ENCODE measurements around the gene CACNA2D3. TPM values are rescaled to one million over a fixed set of nuclear protein-coding genes. Genes with fewer than 3 reads are reported as not detected.

CACNA2D3 gene
- total RNA-seq, 1 experiment from 2014 or later = 6.1 TPM

- no peak for DNase-seq (ENCODE audit: low read depth)
- in situ Hi-C loops (cut with HindIII; ENCODE audit: low pct_unique_long_range_greater_than_20kb, low sequenced_read_pairs) = no loop called here
Observed at GRCh38 chr3:54736459-54736858, 614.1 kb downstream of the CACNA2D3 start.

- no peak for DNase-seq (ENCODE audit: low read depth)
- in situ Hi-C loops (cut with HindIII; ENCODE audit: low pct_unique_long_range_greater_than_20kb, low sequenced_read_pairs) = no loop called here
Observed at GRCh38 chr3:54743755-54744154, 621.4 kb downstream of the CACNA2D3 start.

- DNase-seq (ENCODE audit: low read depth) = no peak
- in situ Hi-C loops (cut with HindIII; ENCODE audit: low pct_unique_long_range_greater_than_20kb, low sequenced_read_pairs) = no loop called here
Observed at GRCh38 chr3:54744291-54744690, 621.9 kb downstream of the CACNA2D3 start.

DNA sequence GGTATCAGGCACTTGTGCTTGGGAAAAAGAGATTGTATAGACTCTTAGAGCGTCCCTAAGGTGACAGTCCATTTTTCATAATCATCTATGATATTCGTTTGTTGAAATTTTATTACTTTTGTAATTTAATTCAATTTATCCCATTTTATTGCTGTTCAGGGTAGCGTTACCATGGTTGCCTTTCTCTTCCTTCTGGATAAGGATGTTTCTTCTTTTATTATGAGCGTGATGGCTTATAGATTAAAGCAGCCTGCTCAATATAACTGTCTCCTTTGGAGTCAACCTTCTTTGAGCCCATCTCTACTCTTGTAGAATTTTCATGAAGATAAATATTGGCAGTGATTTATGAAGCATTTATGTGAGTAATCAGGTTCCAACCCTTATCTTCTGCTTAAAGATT lies 623.5 kb downstream of the CACNA2D3 start:
- DNase-seq (ENCODE audit: low read depth) = no peak
- in situ Hi-C loops (cut with HindIII; ENCODE audit: low pct_unique_long_range_greater_than_20kb, low sequenced_read_pairs) = no loop called here

DNA sequence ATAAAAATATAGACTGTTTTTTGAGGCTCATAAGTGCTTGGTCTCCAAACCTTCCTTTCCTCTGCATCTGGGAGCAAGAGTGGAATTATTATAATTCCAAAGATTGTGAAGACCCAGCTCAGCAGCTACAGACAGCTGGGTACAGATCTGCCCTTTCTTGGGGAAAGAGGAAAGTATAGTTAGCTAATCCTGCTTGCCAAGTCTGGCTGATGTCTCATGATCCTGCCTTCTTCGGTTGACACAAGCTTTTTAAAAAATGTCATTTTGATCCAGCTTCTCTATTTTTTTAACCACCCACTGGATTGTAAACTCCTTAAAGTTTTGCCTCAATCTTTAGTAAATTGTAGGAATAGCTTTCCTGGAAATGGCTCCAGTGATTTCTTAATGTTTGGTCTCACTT lies 624.4 kb downstream of the CACNA2D3 start:
- DNase-seq (ENCODE audit: low read depth) = no peak
- in situ Hi-C loops (cut with HindIII; ENCODE audit: low pct_unique_long_range_greater_than_20kb, low sequenced_read_pairs) = no loop called here

- no peak for DNase-seq (ENCODE audit: low read depth)
- in situ Hi-C loops (cut with HindIII; ENCODE audit: low pct_unique_long_range_greater_than_20kb, low sequenced_read_pairs) = no loop called here
Observed at GRCh38 chr3:54755756-54756155, 633.4 kb downstream of the CACNA2D3 start.

DNA sequence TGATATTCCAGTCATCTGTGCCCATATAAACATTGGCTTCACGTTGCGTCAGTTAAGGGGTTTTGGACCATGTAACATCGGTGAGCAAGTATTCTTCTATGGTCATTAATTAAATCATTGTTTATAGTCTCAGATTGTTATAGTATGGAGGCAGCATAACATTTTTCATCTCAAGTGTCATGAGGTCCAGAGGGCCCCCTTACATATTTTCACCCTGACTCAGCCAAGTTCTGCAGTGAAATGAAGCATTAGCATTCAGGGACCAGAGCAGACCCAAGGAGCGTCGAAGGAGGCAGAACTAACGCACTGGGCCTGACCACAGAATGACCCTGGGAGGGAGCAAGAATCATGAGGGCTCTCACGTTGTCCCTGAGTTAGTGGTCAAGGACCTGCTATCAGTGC lies 634.0 kb downstream of the CACNA2D3 start:
- in situ Hi-C loops (cut with HindIII; ENCODE audit: low pct_unique_long_range_greater_than_20kb, low sequenced_read_pairs) = no loop called here
- DNase-seq (ENCODE audit: low read depth) = peak; percentile 97

DNA sequence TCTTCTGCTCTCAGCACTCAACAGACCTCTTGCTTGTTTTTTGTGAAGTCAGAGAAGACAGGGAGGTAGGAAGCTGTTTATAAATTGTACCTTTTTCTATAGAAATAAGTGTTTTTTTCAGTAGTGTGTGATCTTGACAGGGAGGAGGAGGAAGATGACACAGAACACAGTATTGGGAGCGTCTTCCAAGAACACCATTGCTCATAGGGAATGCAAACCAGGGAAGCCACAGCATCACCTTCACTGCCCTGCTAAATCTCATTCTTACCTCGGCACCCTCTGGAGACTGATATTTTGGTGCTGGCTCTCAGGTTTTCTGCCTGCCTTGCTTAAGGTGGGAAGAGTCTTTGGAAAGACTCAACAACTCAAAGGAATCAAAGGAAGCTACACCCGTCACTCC lies 636.1 kb downstream of the CACNA2D3 start:
- DNase-seq (ENCODE audit: low read depth) = no peak
- in situ Hi-C loops (cut with HindIII; ENCODE audit: low pct_unique_long_range_greater_than_20kb, low sequenced_read_pairs) = no loop called here

DNA sequence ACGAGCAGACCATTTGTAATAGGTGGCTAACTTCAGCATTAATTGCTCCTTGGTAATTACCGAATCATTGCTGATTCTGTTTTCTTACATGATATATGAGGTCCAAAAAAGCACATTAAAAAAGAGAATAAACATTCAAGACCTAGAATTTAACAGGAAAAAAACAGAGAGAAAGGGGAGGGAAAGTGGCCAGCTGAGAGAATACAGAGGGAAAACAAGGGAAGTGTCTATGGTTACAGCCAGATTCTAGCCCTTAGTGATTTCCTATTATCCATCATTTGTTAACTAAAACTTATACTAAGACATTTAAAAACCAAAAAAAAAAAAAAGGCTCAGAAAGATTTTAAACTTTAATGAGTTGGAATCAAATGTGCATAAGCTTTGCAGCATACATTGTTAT lies 636.8 kb downstream of the CACNA2D3 start:
- DNase-seq (ENCODE audit: low read depth) = no peak
- in situ Hi-C loops (cut with HindIII; ENCODE audit: low pct_unique_long_range_greater_than_20kb, low sequenced_read_pairs) = no loop called here

DNA sequence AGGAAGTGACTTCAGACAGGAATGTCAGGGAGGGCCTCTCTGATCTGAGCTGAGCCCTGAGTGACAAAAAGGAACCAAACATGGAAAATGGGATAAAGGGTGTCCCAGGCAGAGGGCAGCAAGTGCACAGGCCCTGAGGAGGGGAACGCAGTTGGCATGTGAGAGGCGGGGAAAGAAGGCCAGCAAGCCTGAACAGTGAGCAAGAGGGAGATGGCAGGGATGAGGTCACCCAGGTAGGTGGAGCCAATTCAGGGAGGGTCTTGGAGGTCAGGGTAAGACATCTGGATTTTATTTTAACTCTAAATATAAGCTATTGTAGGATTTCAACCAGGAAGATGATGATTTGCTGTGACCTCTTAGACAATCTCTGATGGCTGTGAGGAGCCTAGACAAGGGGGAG lies 637.8 kb downstream of the CACNA2D3 start:
- in situ Hi-C loops (cut with HindIII; ENCODE audit: low pct_unique_long_range_greater_than_20kb, low sequenced_read_pairs) = no loop called here
- DNase-seq (ENCODE audit: low read depth) = peak; percentile 17

DNA sequence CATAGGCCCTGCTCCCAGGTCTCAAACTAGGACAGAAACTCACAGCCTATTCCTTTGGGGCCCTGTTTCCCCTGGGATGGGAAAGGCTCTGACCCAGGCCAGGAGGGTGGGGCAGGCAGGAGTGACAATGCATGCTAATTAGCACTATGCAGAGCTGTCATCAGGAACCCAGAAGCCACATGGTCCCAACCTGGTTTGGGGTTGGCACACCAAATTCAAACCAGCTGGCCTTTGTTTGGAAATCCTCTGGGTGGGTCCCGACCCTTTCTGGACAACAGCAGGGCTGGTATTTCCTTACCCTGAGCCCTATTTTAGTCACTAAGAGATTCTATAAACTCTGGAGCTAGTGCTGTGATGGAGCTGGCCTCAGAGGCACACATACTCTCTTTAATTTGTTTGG lies 639.3 kb downstream of the CACNA2D3 start:
- in situ Hi-C loops (cut with HindIII; ENCODE audit: low pct_unique_long_range_greater_than_20kb, low sequenced_read_pairs) = no loop called here
- no peak for DNase-seq (ENCODE audit: low read depth)

DNA sequence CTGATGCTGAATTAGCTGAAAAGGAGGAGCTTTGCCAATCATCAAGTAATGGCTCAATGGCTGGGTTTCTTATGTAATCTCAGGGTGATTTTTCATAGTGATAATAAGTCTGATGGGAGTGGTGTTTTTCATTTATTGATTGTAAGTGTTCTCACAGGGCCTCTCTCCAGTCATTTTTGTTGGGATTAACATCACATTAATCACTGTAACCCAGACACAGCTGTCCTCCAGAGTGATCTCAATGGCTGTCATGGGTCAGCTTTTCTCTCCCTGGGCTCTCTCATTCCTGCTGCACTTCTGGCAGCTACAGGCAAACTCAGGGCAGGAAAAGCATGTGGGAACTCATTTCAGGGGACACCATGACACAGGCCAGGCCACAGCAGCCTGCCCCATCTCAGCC lies 642.6 kb downstream of the CACNA2D3 start:
- no peak for DNase-seq (ENCODE audit: low read depth)
- in situ Hi-C loops (cut with HindIII; ENCODE audit: low pct_unique_long_range_greater_than_20kb, low sequenced_read_pairs) = no loop called here

GRCh38 chr3:54771050-54771449 lies 648.7 kb downstream of the CACNA2D3 start:
- DNase-seq (ENCODE audit: low read depth) = no peak

DNA sequence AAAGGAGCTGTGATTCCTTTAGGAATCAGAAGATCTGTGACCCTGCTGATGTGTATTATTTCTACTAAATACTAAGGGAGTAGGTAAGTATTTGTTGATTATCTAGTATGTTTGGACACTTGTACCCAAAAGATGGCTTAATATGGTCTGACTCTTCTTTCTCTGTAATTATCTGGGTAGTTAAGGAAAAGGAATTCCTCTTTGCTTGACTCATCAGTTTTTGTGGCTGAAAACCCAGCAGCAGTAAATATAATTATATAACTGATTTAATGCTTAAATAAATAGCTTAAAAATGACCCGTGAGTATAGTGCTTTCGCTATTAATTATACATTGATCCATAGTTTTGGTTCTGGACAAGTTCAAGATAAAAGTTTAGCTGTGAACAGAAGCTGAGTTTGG lies 649.7 kb downstream of the CACNA2D3 start:
- DNase-seq (ENCODE audit: low read depth) = no peak
- in situ Hi-C loops (cut with HindIII; ENCODE audit: low pct_unique_long_range_greater_than_20kb, low sequenced_read_pairs) = no loop called here

More at GRCh38 chr3:54771050-54771449, 648.7 kb downstream of the CACNA2D3 start:
- in situ Hi-C loops (cut with HindIII; ENCODE audit: low pct_unique_long_range_greater_than_20kb, low sequenced_read_pairs) = no loop called here

- in situ Hi-C loops (cut with HindIII; ENCODE audit: low pct_unique_long_range_greater_than_20kb, low sequenced_read_pairs) = no loop called here
- no peak for DNase-seq (ENCODE audit: low read depth)
Observed at GRCh38 chr3:54772746-54773145, 650.4 kb downstream of the CACNA2D3 start.

- in situ Hi-C loops (cut with HindIII; ENCODE audit: low pct_unique_long_range_greater_than_20kb, low sequenced_read_pairs) = no loop called here
- no peak for DNase-seq (ENCODE audit: low read depth)
Observed at GRCh38 chr3:54773271-54773670, 650.9 kb downstream of the CACNA2D3 start.

DNA sequence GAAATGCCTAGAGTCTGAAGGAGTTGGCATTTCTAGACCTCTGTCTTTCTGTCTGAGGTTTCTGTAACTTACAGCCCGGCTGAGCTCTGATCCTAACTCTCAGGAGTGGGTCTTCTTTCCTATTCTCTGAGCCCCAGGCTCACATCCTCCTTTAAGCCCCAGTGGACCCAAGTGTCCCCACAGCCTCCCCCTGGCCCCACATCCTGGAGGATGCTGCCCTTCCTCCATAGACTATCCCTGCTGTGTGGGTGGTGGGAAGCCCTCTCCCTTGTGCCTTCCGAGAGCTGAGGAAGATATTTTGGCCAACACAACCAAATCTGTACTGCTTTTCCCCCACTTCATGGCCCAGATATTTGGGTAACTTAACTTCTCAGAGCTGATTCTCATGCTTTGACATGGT lies 654.2 kb downstream of the CACNA2D3 start:
- DNase-seq (ENCODE audit: low read depth) = no peak
- in situ Hi-C loops (cut with HindIII; ENCODE audit: low pct_unique_long_range_greater_than_20kb, low sequenced_read_pairs) = no loop called here

- in situ Hi-C loops (cut with HindIII; ENCODE audit: low pct_unique_long_range_greater_than_20kb, low sequenced_read_pairs) = no loop called here
- no peak for DNase-seq (ENCODE audit: low read depth)
Observed at GRCh38 chr3:54777141-54777540, 654.8 kb downstream of the CACNA2D3 start.

- no peak for DNase-seq (ENCODE audit: low read depth)
- in situ Hi-C loops (cut with HindIII; ENCODE audit: low pct_unique_long_range_greater_than_20kb, low sequenced_read_pairs) = no loop called here
Observed at GRCh38 chr3:54780336-54780735, 658.0 kb downstream of the CACNA2D3 start.

DNA sequence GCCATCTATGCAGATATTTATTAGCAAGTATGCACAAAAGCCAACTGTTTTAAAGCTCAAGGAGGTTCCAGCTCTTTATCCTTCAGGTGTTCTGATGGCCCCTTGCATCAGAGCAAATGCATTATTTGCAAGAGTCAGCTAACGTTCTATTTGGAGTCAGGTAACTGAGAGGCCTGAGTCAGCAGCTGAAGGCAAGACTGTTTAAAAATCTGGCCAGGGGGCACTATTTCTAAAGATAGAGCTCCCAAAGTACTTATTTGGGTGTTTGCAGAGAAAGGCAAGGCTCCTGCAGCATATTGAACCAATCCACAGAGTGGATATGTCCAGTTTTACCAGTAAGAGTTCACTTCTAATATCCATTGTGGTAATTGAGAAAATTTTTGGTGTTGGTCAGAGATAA lies 659.4 kb downstream of the CACNA2D3 start:
- in situ Hi-C loops (cut with HindIII; ENCODE audit: low pct_unique_long_range_greater_than_20kb, low sequenced_read_pairs) = no loop called here

GRCh38 chr3:54783611-54784010 lies 661.3 kb downstream of the CACNA2D3 start:
- in situ Hi-C loops (cut with HindIII; ENCODE audit: low pct_unique_long_range_greater_than_20kb, low sequenced_read_pairs) = no loop called here
- DNase-seq (ENCODE audit: low read depth) = no peak

More for the DNA sequence above, 659.4 kb downstream of the CACNA2D3 start:
- DNase-seq (ENCODE audit: low read depth) = no peak
